Measurements from ENCODE around the gene DHDH.

Gene DHDH

GRCh38 chr19:48993175-48994034 is 59.9 kb downstream of the DHDH start, which contains the start of the genes GYS1 and RUVBL2:
GYS1 (minus strand) TSS chr19:48993309; CDS start chr19:48993112, 197 bp downstream.
RUVBL2 (plus strand) TSS chr19:48993887; CDS start chr19:48993912, 25 bp downstream.
- peak; percentile 96 for DNase-seq

- no peak for DNase-seq
Measured at GRCh38 chr19:48994035-48994386, 60.5 kb downstream of the DHDH start.

Measured in NCI-H1092 (cell line).